GM12865 (cell line): ENCODE measurements around the gene TNNT2.

Experiments used
- DNase-seq: peaks from one replicate; pipeline ENCODE4 v3.0.0; 2010; ENCODE audit warnings: low read depth
- H3K4me3 ChIP-seq: 2 replicates; pipeline ENCODE4 v1.5.1; 2011; ENCODE audit warnings: mild to moderate bottlenecking, low read depth, low read length, control low read depth
- TF ChIP-seq, protein P1 (sequence below): IDR thresholded peaks from 2 replicates; pipeline ENCODE4 v1.5.1; 2011; ENCODE audit warnings: low read length, control low read depth, low read depth, inconsistent platforms; ENCODE audit not compliant: insufficient read depth; ENCODE audit errors: missing control alignments

The TNNT2 gene

DNA sequence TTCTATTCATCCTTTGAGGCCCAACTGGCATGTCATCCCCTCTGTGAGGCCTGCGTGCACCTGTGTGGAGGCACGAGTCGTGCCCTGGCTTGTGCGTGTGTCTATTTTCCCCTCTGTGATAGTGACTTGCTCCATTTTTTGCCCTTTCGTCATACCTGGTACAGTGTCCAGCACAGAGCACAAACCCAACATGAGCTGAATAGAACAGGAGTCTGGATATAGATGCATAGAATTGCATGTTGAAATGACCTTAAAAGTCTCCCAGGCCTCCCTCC is 32.5 kb downstream of the TNNT2 start:
- no peak for DNase-seq
- no peak overlapping the region for H3K4me3 ChIP-seq
- TF ChIP-seq, protein P1, sequence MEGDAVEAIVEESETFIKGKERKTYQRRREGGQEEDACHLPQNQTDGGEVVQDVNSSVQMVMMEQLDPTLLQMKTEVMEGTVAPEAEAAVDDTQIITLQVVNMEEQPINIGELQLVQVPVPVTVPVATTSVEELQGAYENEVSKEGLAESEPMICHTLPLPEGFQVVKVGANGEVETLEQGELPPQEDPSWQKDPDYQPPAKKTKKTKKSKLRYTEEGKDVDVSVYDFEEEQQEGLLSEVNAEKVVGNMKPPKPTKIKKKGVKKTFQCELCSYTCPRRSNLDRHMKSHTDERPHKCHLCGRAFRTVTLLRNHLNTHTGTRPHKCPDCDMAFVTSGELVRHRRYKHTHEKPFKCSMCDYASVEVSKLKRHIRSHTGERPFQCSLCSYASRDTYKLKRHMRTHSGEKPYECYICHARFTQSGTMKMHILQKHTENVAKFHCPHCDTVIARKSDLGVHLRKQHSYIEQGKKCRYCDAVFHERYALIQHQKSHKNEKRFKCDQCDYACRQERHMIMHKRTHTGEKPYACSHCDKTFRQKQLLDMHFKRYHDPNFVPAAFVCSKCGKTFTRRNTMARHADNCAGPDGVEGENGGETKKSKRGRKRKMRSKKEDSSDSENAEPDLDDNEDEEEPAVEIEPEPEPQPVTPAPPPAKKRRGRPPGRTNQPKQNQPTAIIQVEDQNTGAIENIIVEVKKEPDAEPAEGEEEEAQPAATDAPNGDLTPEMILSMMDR = no peak

- H3K4me3 ChIP-seq = no peak overlapping the region
- TF ChIP-seq, protein P1 = no peak
- no peak for DNase-seq
Measured at GRCh38 chr1:201344206-201345080, 33.0 kb downstream of the TNNT2 start.

GRCh38 chr1:201341377-201341776 is 36.1 kb downstream of the TNNT2 start:
- no peak for DNase-seq
- H3K4me3 ChIP-seq = no peak overlapping the region
- TF ChIP-seq, protein P1 = no peak

- no peak overlapping the region for H3K4me3 ChIP-seq
- TF ChIP-seq, protein P1 = no peak
- no peak for DNase-seq
Measured at GRCh38 chr1:201336711-201337450, 40.6 kb downstream of the TNNT2 start.

- TF ChIP-seq, protein P1 = no peak
- H3K4me3 ChIP-seq = no peak overlapping the region
- no peak for DNase-seq
Measured at GRCh38 chr1:201335901-201336300, 41.6 kb downstream of the TNNT2 start.

- TF ChIP-seq, protein P1 = no peak
- no peak overlapping the region for H3K4me3 ChIP-seq
- no peak for DNase-seq
Measured at GRCh38 chr1:201335174-201335870, 42.2 kb downstream of the TNNT2 start.
